GM18505 (cell line): ENCODE results near the gene SH2D3C.

Source experiments
- ATAC-seq: cut with Tn5 transposase; IDR thresholded peaks from one replicate; pipeline ENCODE4 v1.9.1; 2021; ENCODE audit not compliant: unreplicated experiment
- POLR2A ChIP-seq: IDR thresholded peaks from 4 replicates; pipeline ENCODE4 v1.6.1; 2011; ENCODE audit warnings: borderline replicate concordance; ENCODE audit not compliant: insufficient read depth, insufficient read length; ENCODE audit errors: extremely low read depth

SH2D3C gene

DNA sequence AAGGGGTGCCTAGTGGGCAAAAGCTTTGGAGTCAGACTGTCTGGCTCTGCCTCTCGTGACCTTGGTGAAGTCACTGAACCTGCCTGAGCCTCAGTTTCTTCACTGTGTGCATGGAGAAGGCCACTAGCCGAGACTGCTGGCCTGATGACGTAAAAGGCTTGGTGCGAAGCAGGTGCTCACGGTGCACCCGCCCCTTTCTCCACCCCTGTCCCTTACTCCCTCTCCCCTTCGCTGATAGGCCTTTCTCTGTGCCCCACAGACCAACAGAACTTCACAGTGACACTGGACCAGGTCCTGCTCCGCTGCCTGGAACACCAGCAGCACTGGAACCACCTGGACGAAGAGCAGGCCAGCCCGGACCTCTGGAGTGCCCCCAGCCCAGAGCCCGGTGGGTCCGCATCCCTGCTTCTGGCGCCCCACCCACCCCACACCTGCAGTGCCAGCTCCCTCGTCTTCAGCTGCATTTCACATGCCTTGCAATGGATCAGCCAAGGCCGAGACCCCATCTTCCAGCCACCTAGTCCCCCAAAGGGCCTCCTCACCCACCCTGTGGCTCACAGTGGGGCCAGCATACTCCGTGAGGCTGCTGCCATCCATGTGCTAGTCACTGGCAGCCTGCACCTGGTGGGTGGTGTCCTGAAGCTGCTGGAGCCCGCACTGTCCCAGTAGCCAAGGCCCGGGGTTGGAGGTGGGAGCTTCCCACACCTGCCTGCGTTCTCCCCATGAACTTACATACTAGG, 34.6 kb upstream of the SH2D3C start:
- TF ChIP-seq POLR2A = no peak
- no peak for ATAC-seq

DNA sequence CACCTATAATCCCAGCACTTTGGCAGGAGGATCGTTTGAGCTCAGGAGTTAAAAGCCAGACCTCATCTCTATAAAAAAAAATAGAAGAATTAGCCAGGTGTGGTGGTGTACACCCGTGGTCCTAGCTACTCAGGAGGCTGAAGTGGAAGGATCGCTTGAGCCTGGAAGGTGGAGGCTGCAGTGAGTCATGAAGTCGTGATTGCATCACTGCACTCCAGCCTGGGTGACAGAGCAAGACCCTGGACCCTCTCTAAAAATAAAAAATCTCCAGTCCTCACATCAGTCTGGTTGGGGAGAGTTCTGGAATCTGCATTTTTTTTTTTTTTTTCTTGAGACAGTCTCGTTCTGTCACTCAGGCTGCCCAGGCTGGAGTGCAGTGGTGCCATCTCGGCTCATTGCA, 33.5 kb upstream of the SH2D3C start:
- ATAC-seq = no peak
- TF ChIP-seq POLR2A = no peak

DNA sequence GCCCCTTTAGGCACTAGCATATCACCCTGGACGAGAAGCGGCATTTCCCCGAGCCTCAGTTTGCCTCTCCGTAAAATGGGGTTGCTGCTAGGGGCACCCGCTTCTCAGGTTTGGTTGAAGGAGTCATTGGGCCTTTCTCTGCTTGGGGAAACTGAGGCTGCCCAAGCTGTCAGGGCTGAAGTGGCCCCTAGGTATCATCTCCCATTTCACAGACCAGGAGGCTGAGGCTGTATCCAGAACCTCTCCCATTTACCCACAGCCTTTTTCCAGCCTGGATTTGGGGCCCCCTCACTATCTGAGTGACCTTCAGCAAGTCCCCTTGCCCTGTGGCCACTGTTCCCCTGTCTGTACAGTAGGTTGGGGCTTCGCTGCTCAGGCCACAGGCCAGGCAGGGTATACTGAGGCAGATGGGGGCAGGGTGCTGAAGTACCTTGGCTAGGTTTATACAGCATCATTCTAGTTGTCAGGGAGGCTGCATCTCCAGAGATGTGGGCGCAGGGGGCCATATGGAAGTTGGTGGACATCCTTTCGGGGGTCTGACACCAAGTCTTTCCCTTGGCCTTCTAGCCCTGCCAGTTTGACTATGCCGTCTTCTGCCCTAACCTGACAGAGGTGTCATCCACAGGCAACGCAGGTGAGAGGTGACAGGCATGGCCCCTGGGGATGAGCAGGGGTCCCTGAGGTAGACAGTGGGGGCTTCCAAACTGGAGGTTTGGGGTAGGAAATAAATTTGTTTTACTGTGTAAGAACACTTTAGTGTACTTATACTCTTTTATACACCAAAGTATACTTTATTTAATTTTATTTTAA, 32.1 kb upstream of the SH2D3C start:
- TF ChIP-seq POLR2A = no peak
- no peak for ATAC-seq

DNA sequence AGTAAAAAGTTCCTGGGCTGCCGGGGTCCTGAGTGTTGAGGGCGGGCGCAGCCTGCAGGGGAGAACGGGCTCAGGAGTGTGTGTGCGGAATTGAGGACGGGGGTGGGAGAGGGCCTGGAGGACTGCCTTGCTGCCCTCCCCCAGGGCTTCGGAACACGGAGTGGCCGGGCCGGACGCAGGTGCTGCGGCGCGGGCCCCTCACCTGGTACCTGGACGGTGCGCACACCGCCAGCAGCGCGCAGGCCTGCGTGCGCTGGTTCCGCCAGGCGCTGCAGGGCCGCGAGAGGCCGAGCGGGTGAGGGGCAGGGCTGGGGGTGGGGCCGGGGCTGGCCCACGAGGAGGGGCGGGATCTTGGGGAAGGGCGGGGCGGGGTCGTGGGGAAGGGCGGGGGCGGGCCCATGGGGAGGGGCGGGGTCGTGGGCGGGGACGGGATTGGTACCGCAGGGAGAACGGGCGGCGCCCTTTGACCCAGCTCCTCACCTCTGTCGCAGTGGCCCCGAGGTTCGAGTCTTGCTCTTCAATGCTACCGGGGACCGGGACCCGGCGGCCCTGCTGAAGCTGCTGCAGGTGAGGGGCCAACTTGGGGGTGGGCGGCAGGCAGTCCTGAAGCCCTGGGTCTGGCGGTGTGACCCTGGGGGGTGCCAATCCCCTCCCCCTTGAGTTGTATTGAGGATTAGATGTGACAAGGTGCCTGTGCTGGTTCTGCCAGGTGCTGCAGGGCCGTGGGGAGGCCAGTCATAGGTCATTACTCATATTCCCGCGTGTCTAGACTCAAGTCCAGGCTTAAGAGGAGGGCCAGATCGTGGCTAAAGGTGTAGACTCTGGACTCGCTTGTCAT, 31.3 kb upstream of the SH2D3C start:
- no peak for TF ChIP-seq POLR2A
- ATAC-seq = no peak

DNA sequence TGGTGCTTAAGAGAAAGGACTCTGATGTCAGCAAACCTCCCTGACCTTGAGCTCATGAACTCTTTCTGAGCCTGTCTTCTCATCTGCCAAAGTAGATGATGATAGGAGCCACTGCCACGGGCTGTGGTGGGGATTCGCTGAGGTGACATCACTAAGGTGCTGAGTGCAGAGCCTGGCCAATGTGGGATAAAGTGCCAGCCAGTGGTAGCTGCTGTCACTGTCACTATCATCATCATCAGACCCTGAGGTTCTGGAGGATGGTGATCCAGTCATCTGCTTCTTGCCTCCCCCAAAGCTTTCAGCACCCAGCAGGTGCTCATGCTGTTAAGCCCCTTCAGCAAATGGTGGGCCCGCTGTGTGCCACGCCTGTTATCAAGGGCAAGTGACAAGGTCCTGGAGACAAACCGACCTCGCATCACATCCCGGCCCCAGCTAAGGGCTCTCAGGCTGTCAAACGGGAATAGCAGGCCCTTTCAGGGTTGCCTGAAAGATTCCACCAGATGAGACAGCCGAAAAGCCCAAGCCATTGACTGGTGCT, 30.6 kb upstream of the SH2D3C start:
- TF ChIP-seq POLR2A = no peak
- ATAC-seq = no peak

DNA sequence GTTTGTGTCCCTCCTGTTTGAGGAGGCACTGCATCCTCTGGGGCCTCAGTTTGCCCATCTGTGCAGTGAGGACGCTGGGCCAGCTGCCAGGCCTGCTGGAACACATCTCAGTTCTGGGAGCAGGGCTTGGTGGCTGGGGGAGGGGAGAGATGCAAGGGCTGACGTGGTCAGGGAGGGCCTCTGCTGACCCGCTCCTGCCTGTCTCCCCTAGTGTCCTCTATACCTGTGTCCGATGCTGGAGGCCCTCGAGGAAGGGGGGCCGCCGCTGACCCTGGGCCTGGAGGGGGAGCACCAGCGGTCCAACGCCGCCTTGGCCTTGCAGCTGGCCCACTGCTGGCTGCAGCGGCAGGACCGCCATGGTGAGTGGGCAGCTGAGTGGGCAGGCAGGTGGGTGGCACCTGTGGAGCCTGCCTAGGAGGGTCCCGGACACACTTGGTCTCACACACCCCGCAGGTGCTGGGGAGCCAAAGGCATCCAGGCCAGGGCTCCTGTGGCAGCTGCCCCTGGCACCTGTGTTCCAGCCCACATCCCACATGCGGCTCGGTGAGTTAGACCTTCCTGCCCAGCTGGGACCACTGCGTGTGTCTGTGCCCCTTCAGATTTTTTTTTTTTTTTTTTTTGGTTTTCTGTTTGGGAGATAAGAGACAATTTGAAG, 30.0 kb upstream of the SH2D3C start:
- TF ChIP-seq POLR2A = no peak
- no peak for ATAC-seq

DNA sequence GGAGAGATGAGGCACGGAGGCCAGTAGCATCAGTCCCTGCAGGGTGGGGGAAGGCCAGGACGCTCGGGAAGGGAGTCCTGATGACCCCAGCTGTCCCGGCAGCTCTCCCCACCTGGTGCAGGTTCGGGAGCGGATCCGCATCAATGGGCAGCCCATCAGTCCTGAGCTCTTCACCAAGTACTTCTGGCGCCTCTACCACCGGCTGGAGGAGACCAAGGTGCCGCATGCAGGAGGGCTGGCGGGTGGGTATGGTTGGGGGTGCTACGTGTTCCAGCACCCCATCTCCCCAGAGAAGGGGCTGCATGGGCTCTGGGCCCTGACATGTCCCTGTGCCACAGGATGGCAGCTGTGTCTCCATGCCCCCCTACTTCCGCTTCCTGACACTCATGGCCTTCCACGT, 28.4 kb upstream of the SH2D3C start:
- no peak for TF ChIP-seq POLR2A
- ATAC-seq = no peak

DNA sequence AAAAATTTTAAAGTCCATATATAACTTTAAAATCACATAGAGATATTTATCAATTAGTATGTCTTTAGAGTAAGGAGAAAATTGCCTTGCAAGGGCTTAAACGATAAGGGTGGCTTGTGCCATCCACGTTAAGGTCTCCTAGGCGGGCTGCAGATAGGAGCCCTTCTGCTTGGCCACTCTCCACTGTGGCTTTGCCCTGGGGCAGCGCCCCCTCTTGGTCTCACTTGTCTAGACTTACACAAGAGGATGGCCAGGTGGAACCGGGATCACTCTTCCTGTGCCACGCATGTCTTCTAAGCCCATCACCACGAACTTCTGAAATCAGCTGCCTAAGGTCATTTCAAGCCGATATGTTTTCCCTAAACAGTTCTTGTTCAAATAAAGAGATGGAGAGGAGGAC, 27.2 kb upstream of the SH2D3C start:
- no peak for TF ChIP-seq POLR2A
- ATAC-seq = no peak

DNA sequence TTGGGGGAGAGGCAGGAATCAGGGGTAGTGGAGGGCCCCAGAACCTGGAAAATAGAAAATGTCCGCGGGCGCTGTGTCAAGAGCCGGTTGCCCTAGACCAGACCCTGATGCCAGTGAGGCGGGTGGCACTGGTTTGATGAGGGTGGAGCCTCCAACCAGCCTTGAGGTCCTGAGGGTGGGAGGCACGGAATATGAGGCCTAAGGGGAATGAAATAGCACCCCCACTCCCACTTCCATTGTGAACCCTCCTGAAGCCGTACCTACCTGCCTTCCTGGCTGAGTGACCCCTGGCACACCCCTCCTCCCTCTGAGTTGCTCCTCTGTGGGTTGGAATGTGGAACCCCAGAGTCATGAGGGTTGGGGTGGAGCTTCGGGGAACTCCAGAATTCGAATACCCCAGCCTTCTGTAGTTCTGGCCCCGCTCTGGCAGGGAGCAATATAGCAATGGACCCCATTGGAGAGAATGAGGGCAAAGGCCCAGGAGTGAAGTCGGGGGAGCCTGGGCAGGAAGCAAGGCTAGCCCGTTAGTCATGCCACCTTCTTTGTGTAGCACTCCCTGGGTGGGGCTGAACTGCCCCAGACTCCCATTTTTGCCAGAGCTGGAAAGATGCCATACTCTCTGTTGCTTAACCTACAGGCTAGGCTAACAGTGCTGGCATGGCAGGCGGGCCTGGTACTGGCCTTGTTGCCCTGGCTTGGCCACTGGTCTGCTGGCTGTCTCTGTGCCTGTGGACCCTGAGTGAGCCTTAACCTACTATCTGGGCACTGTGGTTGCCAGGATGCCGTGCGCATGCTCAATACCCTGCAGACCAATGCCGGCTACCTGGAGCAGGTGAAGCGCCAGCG, 25.3 kb upstream of the SH2D3C start:
- TF ChIP-seq POLR2A = no peak
- ATAC-seq = no peak

DNA sequence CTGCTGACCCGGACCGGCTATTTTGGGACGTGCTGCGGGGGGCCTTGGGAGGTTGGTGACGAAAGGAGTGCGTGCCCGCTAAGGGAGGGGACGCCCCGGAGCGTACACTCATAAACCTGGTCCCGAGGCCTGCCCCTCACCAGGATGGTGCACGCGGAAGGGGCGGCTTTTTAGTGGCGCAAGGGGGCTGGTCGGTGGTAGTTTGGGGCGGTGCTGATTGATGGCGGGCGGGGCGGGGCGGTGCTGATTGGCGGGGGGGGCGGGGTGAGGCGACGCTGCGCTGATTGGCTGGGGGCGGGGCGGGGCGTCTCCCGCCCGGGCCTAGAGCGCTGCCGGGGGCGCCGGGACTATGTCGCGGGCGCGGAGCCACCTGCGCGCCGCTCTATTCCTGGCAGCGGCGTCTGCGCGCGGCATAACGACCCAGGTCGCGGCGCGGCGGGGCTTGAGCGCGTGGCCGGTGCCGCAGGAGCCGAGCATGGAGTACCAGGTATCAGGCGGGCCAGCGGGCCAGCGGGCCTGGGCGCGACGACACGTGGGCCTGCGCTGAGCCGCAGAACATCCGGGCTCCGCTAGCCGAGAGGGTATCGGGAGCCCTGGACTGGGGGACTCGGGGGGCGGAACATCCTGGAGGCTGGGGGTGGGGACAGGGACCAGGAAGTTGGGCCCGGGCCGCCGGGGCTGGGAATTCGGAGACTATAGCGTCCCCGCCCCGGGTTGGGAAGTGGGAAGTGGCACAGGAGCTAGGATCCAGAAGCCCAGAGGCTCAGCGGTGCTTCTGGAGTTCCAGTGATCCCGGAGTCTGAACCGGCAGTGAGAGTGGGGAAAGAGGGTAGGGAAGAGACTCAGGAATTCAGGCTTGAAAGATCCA, 24.3 kb upstream of the SH2D3C start, which contains the start of gene FPGS:
TSS of gene FPGS (plus strand) at position 307 of the 868 bp plus-strand sequence. CDS start at position 350, 43 bp downstream.
- peak; percentile 80 for ATAC-seq
- peak; percentile 83 for TF ChIP-seq POLR2A
